Measurements from ENCODE around the gene SIRT4. TPM values are rescaled to one million over a fixed set of nuclear protein-coding genes. Genes with fewer than 3 reads are reported as not detected.

SIRT4 gene
- total RNA-seq, 1 experiment from 2014 or later = 2.8 TPM

- Histone ChIP-seq H4K20me1 (ENCODE audit: insufficient read depth) (no peaks in the 10 kb centered on the region), H3K9ac (ENCODE audit: low read length) (no peak within 1 kb of the TSS), H3K9me3 (ENCODE audit: control insufficient read depth in 1 of 2, insufficient read depth in 1 of 2, low read depth in 1 of 2, low read length in 2 of 2) (no peaks in the 10 kb centered on the region), H2AFZ (ENCODE audit: low read depth, low read length, poor library complexity, severe bottlenecking) (no peak within 1 kb of the TSS), H3K4me1 (ENCODE audit: control insufficient read depth in 1 of 2, insufficient read depth in 2 of 2, low read length in 2 of 2) (peaks cover 0 to 8% of the 10 kb centered on the region in 2 experiments; a peak in 1 of 4 replicates), H3K4me3 (replicated peaks in 1 of 2; ENCODE audit: low read depth in 1 of 2, low read length in 2 of 2) (no peak within 1 kb of the TSS), H3K4me2 (ENCODE audit: low read length) (no peak within 1 kb of the TSS), H3K79me2 (ENCODE audit: insufficient read depth, low read length) (no peaks in the 10 kb centered on the region), H3K9me2 (ENCODE audit: insufficient read depth) (no peaks in the 10 kb centered on the region), H3K27ac (ENCODE audit: low read depth, low read length) (no peak within 1 kb of the TSS), H3K36me3 (ENCODE audit: control insufficient read depth in 1 of 2, insufficient read depth in 2 of 2, low read length in 2 of 2) (no peaks in the 10 kb centered on the region), H3K27me3 (ENCODE audit: insufficient read depth, low read length) (no peaks in the 10 kb centered on the region)
- intact Hi-C loops (cut with micrococcal nuclease) = loop anchor here (5.0 to 10.0 kb wide), 3 partner anchors 207 to 680 kb away; partner anchors contain the start of genes POP5 and RNF10
- no TSS peak for BruUV-seq (replicated peaks)
- ChIA-PET CTCF (interaction anchor here (0.9 to 2.0 kb wide), 3 partner anchors 8 to 321 kb away, joined by 3 to 7 read pairs (median 7); no protein-coding TSS in a partner anchor), POLR2A (interaction anchor here (1.6 to 2.3 kb wide), 2 partner anchors 8 to 36 kb away, joined by 4 to 10 read pairs; partner anchors contain the start of gene RNU4-2), RAD21 (ENCODE audit: low non-redundant PET in 1 of 2, low total read pairs in 2 of 2, uncharacterized antibody in 2 of 2, unreplicated experiment in 2 of 2) (no interaction called here)
- TF ChIP-seq EZH2phosphoT487 (IDR thresholded peaks at IDR 0.05; ENCODE audit: borderline replicate concordance) (no peak), EGR1 (IDR thresholded peaks at IDR 0.05; ENCODE audit: low read depth) (no peak), TCF7L2 (IDR thresholded peaks at IDR 0.05; ENCODE audit: borderline replicate concordance, extremely low read depth, insufficient read depth, insufficient read length) (no peak)
- TF ChIP-seq, protein P1, sequence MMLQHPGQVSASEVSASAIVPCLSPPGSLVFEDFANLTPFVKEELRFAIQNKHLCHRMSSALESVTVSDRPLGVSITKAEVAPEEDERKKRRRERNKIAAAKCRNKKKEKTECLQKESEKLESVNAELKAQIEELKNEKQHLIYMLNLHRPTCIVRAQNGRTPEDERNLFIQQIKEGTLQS (IDR thresholded peaks at IDR 0.05) = no peak
- ATAC-seq = no peak
- no peak for DNase-seq (ENCODE audit: low read depth, low spot score)
These were observed 25.5 kb downstream of the SIRT4 start, which contains the start of gene PLA2G1B for GRCh38 chr12:120327593-120327992. Gene PLA2G1B, minus strand, starts transcription at chr12:120327779. Its CDS starts 26 bp downstream, at chr12:120327753.

DNA sequence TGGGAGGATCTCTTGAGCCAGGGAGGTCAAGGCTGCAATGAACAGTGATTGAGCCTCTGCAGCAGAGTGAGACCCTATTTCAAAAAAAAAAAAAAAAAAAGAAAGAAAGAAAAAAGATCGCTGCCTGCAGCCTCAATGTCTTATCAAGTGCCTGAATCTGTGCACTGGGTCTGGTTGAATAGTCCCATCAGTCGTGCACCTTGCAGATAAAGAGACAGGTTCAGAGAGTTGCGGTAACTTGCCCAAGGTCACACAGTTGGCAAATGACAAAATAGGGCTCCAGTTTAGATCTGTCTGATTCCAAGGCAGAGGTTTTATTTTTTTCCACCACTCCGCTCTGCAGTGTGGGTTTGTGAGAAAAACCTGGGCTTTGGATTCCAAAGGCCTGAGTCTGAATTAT lies 26.1 kb downstream of the SIRT4 start:
- H3K4me1 ChIP-seq (ENCODE audit: control insufficient read depth in 1 of 2, insufficient read depth in 2 of 2, low read length in 2 of 2) = peaks cover 0 to 8% of the 10 kb centered on the region in 2 experiments; a peak in 1 of 4 replicates
- no peak overlapping the region for H3K4me3 ChIP-seq (replicated peaks in 1 of 2; ENCODE audit: low read depth in 1 of 2, low read length in 2 of 2)
- DNase-seq (ENCODE audit: low read depth, low spot score) = no peak
- ATAC-seq = no peak
- CTCF ChIA-PET = no interaction called here
- intact Hi-C loops (cut with micrococcal nuclease) = loop anchor here (5.0 to 10.0 kb wide), 3 partner anchors 207 to 679 kb away; partner anchors contain the start of genes POP5 and RNF10
- H3K9me3 ChIP-seq (ENCODE audit: control insufficient read depth in 1 of 2, insufficient read depth in 1 of 2, low read depth in 1 of 2, low read length in 2 of 2) = no peaks in the 10 kb centered on the region
- no peaks in the 10 kb centered on the region for H3K79me2 ChIP-seq (ENCODE audit: insufficient read depth, low read length)
- no TSS peak for BruUV-seq (replicated peaks)
- RAD21 ChIA-PET (ENCODE audit: low non-redundant PET in 1 of 2, low total read pairs in 2 of 2, uncharacterized antibody in 2 of 2, unreplicated experiment in 2 of 2) = no interaction called here
- H3K36me3 ChIP-seq (ENCODE audit: control insufficient read depth in 1 of 2, insufficient read depth in 2 of 2, low read length in 2 of 2) = no peaks in the 10 kb centered on the region
- H3K9ac ChIP-seq (ENCODE audit: low read length) = no peak overlapping the region
- no peaks in the 10 kb centered on the region for H4K20me1 ChIP-seq (ENCODE audit: insufficient read depth)
- no peak overlapping the region for H3K4me2 ChIP-seq (ENCODE audit: low read length)
- no peak overlapping the region for H3K27ac ChIP-seq (ENCODE audit: low read depth, low read length)
- no peaks in the 10 kb centered on the region for H3K9me2 ChIP-seq (ENCODE audit: insufficient read depth)
- POLR2A ChIA-PET = no interaction called here
- no peak overlapping the region for H2AFZ ChIP-seq (ENCODE audit: low read depth, low read length, poor library complexity, severe bottlenecking)
- H3K27me3 ChIP-seq (ENCODE audit: insufficient read depth, low read length) = no peaks in the 10 kb centered on the region
- TF ChIP-seq, protein P1 (IDR thresholded peaks at IDR 0.05) = no peak
- TF ChIP-seq, protein P2, sequence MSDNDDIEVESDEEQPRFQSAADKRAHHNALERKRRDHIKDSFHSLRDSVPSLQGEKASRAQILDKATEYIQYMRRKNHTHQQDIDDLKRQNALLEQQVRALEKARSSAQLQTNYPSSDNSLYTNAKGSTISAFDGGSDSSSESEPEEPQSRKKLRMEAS (IDR thresholded peaks at IDR 0.05) = no peak
- no peak for TF ChIP-seq JUND (IDR thresholded peaks at IDR 0.05)
- no peak for TF ChIP-seq CTCF (IDR thresholded peaks at IDR 0.05 in 2 of 3, conservative IDR thresholded peaks at IDR 0.05 in 1 of 3; ENCODE audit: borderline replicate concordance in 1 of 3, insufficient read depth in 1 of 3, low read depth in 2 of 3, low read length in 2 of 3)
- TF ChIP-seq SIN3A (IDR thresholded peaks at IDR 0.05; ENCODE audit: low read depth) = no peak
- no peak for TF ChIP-seq EZH2phosphoT487 (IDR thresholded peaks at IDR 0.05; ENCODE audit: borderline replicate concordance)
- TF ChIP-seq EGR1 (IDR thresholded peaks at IDR 0.05; ENCODE audit: low read depth) = no peak
- TF ChIP-seq CBX3 (IDR thresholded peaks at IDR 0.05; ENCODE audit: low read depth) = no peak
- TF ChIP-seq, protein P3, sequence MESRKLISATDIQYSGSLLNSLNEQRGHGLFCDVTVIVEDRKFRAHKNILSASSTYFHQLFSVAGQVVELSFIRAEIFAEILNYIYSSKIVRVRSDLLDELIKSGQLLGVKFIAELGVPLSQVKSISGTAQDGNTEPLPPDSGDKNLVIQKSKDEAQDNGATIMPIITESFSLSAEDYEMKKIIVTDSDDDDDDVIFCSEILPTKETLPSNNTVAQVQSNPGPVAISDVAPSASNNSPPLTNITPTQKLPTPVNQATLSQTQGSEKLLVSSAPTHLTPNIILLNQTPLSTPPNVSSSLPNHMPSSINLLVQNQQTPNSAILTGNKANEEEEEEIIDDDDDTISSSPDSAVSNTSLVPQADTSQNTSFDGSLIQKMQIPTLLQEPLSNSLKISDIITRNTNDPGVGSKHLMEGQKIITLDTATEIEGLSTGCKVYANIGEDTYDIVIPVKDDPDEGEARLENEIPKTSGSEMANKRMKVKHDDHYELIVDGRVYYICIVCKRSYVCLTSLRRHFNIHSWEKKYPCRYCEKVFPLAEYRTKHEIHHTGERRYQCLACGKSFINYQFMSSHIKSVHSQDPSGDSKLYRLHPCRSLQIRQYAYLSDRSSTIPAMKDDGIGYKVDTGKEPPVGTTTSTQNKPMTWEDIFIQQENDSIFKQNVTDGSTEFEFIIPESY (IDR thresholded peaks at IDR 0.05; ENCODE audit: extremely low read depth, insufficient replicate concordance, low read length) = no peak
- TF ChIP-seq TCF7L2 (IDR thresholded peaks at IDR 0.05; ENCODE audit: borderline replicate concordance, extremely low read depth, insufficient read depth, insufficient read length) = no peak
- TF ChIP-seq YY1 (IDR thresholded peaks at IDR 0.05; ENCODE audit: extremely low read depth, insufficient replicate concordance, low read depth, low read length) = no peak
- TF ChIP-seq ELF1 (IDR thresholded peaks at IDR 0.05; ENCODE audit: borderline replicate concordance, low read depth) = no peak
- no peak for TF ChIP-seq ZFX (IDR thresholded peaks at IDR 0.05)
- no peak for TF ChIP-seq FOSL1 (IDR thresholded peaks at IDR 0.05; ENCODE audit: low read depth)

Measured in HCT116 (cell line).